Stomach (tissue), 9 donors: ENCODE data around the gene POU2AF3. TPM values are rescaled to one million over a fixed set of nuclear protein-coding genes. Genes with fewer than 3 reads are reported as not detected.

Experiments used
- DNase-seq, 2 donors: peaks; one replicate each; pipeline versions ENCODE4 v3.0.0 to v3.0.0-alpha.2; 2013 to 2019
- H3K27ac ChIP-seq, 5 donors: fragments of 200-600 bp in 4 of 5; sonication (generic) in 4 of 5; one replicate each; pipeline ENCODE4 v1.5.1; 2013 to 2019; ENCODE audit warnings: mild to moderate bottlenecking in 1 of 5, moderate library complexity in 1 of 5
- H3K27me3 ChIP-seq, 3 donors: fragments of 200-600 bp; sonication (generic); one replicate each; pipeline ENCODE4 v1.5.1; 2017 to 2019; ENCODE audit warnings: mixed run types in 1 of 3
- H3K36me3 ChIP-seq, 4 donors: fragments of 200-600 bp; sonication (generic); 1 replicate in 3 of 4; 2 replicates in 1 of 4; pipeline ENCODE4 v1.5.1; 2016 to 2019
- H3K4me1 ChIP-seq, 4 donors: fragments of 200-600 bp; sonication (generic); one replicate each; pipeline ENCODE4 v1.5.1; 2016 to 2019
- H3K4me3 ChIP-seq, 4 donors: fragments of 200-600 bp; sonication (generic) in 3 of 4; one replicate each; pipeline ENCODE4 v1.5.1; 2016 to 2019; ENCODE audit warnings: mild to moderate bottlenecking in 1 of 4
- H3K9me3 ChIP-seq, 4 donors: fragments of 200-600 bp; sonication (generic); one replicate each; pipeline ENCODE4 v1.5.1; 2016 to 2019
- CTCF ChIP-seq, 7 experiments: fragments of 450-650 bp in 4 of 7; fragments of 200-600 bp in 3 of 7; sonication (generic) in 3 of 7; IDR thresholded peaks; one replicate each; pipeline ENCODE4 v1.5.1; 2016 to 2019; ENCODE audit warnings: antibody characterized with exemption in 7 of 7, control low read depth in 2 of 7, mild to moderate bottlenecking in 1 of 7
- EP300 ChIP-seq: sonication (generic); formaldehyde crosslinking; IDR thresholded peaks from one replicate; pipeline ENCODE4 v1.6.1; 2017; ENCODE audit warnings: antibody characterized with exemption
- POLR2A ChIP-seq, 4 donors: fragments of 450-650 bp; IDR thresholded peaks; one replicate each; pipeline ENCODE4 v1.6.1; 2016; ENCODE audit warnings: antibody characterized with exemption in 4 of 4, control low read depth in 2 of 4, mild to moderate bottlenecking in 1 of 4, moderate library complexity in 1 of 4
- POLR2AphosphoS5 ChIP-seq, 3 donors: sonication (generic); formaldehyde crosslinking; IDR thresholded peaks; one replicate each; pipeline ENCODE4 v1.6.1; 2016; ENCODE audit warnings: antibody characterized with exemption in 3 of 3
- WGBS, 5 donors: extraction: QIAGEN DNeasy Blood & Tissue Kit in 3 of 5; methylation state at CpG; one replicate each; pipeline versions ENCODE4 v1.1.5 to v1.1.7; 2013 to 2018; 5-methylcytosine and 5-hydroxymethylcytosine counted together
- intact Hi-C: fragments of 100-400 bp; cut with DNase I; formaldehyde crosslinking; loops from one replicate; pipeline ENCODE4 v1.15.1; 2023; ENCODE audit warnings: low total_unique reads
- polyA plus RNA-seq, 3 donors: library from polyadenylated mRNA; stranded (reverse); fragments of 200-250 nt; gene quantifications; one replicate each; pipeline ENCODE4 v1.2.3, GENCODE V29; 2013
- total RNA-seq, 5 donors: library from RNA; depleted of rRNA; stranded (reverse); fragments of >200 nt; gene quantifications; one replicate each; pipeline versions ENCODE4 v1.1.0 to v1.2.3, GENCODE V29; 2014 to 2016
- donor health status: healthy with polysubstance abuse.
- donor health status: Bipolar disorder and iron deficiency.
- donor health status: healthy.

Gene POU2AF3
- total and polyA plus RNA-seq, 8 donors, result 0.58 to 10.1 (median 3.2) TPM

GRCh38 chr11:111352935-111353710, 54.8 kb downstream of the POU2AF3 start:
- intact Hi-C loops, result no loop called here
- Histone ChIP-seq H3K27ac (peak overlapping the region; percentile 32 to 88 (median 60)), H3K36me3 (no peaks in the 10 kb centered on the region), H3K4me1 (peaks cover 5 to 40% (median 38%) of the 10 kb centered on the region in 4 donors), H3K4me3 (no peak overlapping the region), H3K9me3 (no peaks in the 10 kb centered on the region), H3K27me3 (no peaks in the 10 kb centered on the region)
- peak; percentile 61 to 63 for DNase-seq
- 40 to 55% (median 47%) methylated on average over 8 of the region's 8 CpGs for WGBS, 5 donors
- TF ChIP-seq EP300 (no peak), POLR2AphosphoS5 (IDR thresholded peaks at IDR 0.05) (no peak), POLR2A (IDR thresholded peaks at IDR 0.05) (no peak)

- no peak for DNase-seq
- no peaks in the 10 kb centered on the region for H3K27me3 ChIP-seq
- H3K4me3 ChIP-seq, result no peak overlapping the region
- H3K36me3 ChIP-seq, result no peaks in the 10 kb centered on the region
- intact Hi-C loops, result no loop called here
- H3K27ac ChIP-seq, result peak overlapping the region; percentile 6 to 88 (median 37)
- H3K9me3 ChIP-seq, result no peaks in the 10 kb centered on the region
- WGBS, 5 donors, result 78 to 93% (median 86%) methylated on average over 16 of the region's 16 CpGs
- no peak for TF ChIP-seq POLR2A (IDR thresholded peaks at IDR 0.05)
- no peak for TF ChIP-seq POLR2AphosphoS5 (IDR thresholded peaks at IDR 0.05)
- TF ChIP-seq EP300, result no peak
- no peak for TF ChIP-seq CTCF (IDR thresholded peaks at IDR 0.05)
- peaks cover 6 to 47% (median 38%) of the 10 kb centered on the region in 4 donors for H3K4me1 ChIP-seq
Observed at GRCh38 chr11:111353776-111354600, 55.6 kb downstream of the POU2AF3 start.

GRCh38 chr11:111354601-111354891, 56.2 kb downstream of the POU2AF3 start:
- no peak for DNase-seq
- no peak for TF ChIP-seq POLR2A (IDR thresholded peaks at IDR 0.05)
- no peak for TF ChIP-seq CTCF (IDR thresholded peaks at IDR 0.05)
- Histone ChIP-seq H3K4me1 (peaks cover 12 to 52% (median 40%) of the 10 kb centered on the region in 4 donors), H3K36me3 (no peaks in the 10 kb centered on the region), H3K27ac (peak overlapping the region; percentile 6 to 88 (median 37)), H3K4me3 (no peak overlapping the region), H3K27me3 (no peaks in the 10 kb centered on the region), H3K9me3 (no peaks in the 10 kb centered on the region)
- 59 to 86% (median 73%) methylated on average over 2 of the region's 2 CpGs for WGBS, 5 donors
- intact Hi-C loops, result no loop called here

- H3K4me3 ChIP-seq, result no peak overlapping the region
- H3K36me3 ChIP-seq, result no peaks in the 10 kb centered on the region
- 52 to 73% (median 58%) methylated on average over 5 of the region's 5 CpGs for WGBS, 5 donors
- no peaks in the 10 kb centered on the region for H3K9me3 ChIP-seq
- H3K27ac ChIP-seq, result peak overlapping the region; percentile 7 to 88 (median 25)
- H3K27me3 ChIP-seq, result no peaks in the 10 kb centered on the region
- H3K4me1 ChIP-seq, result peaks cover 16 to 57% (median 43%) of the 10 kb centered on the region in 4 donors
- TF ChIP-seq POLR2A (IDR thresholded peaks at IDR 0.05), result no peak
- no peak for TF ChIP-seq EP300
- TF ChIP-seq CTCF (IDR thresholded peaks at IDR 0.05), result no peak
- no peak for TF ChIP-seq POLR2AphosphoS5 (IDR thresholded peaks at IDR 0.05)
- no peak for DNase-seq
- intact Hi-C loops, result no loop called here
Observed at GRCh38 chr11:111355101-111355500, 56.8 kb downstream of the POU2AF3 start.
